ENCODE data around the gene FAM168A.

DNA sequence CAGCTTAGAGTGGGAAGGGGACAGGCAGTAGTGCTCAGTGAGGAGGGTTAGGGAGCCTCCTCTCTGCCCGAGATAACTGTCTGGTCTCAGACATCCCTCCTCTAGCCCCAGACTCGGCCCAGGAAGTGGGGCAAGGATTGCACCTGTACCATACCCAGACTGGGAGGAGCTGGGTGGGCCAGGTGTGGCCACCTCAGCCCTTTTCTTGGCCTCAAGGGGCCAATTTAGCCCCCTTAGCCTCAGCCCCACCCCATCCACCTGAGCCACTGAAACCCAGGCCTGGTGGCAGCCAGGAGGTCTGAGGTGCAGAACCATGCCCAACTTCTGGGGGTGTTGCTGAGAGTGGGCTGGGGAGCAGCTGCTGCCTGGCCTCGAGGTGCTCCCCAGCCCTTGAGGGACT, 215.2 kb downstream of the FAM168A start:
- TF ChIP-seq POLR2A (IDR thresholded peaks at IDR 0.05), result no peak
- TF ChIP-seq, protein P1, sequence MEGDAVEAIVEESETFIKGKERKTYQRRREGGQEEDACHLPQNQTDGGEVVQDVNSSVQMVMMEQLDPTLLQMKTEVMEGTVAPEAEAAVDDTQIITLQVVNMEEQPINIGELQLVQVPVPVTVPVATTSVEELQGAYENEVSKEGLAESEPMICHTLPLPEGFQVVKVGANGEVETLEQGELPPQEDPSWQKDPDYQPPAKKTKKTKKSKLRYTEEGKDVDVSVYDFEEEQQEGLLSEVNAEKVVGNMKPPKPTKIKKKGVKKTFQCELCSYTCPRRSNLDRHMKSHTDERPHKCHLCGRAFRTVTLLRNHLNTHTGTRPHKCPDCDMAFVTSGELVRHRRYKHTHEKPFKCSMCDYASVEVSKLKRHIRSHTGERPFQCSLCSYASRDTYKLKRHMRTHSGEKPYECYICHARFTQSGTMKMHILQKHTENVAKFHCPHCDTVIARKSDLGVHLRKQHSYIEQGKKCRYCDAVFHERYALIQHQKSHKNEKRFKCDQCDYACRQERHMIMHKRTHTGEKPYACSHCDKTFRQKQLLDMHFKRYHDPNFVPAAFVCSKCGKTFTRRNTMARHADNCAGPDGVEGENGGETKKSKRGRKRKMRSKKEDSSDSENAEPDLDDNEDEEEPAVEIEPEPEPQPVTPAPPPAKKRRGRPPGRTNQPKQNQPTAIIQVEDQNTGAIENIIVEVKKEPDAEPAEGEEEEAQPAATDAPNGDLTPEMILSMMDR (IDR thresholded peaks at IDR 0.05), result no peak
- TF ChIP-seq EP300 (IDR thresholded peaks at IDR 0.05; ENCODE audit: low read depth), result no peak
- TF ChIP-seq POLR2AphosphoS5 (IDR thresholded peaks at IDR 0.05), result no peak
